Astrocyte (in vitro differentiated cells and primary cell): Measurements from ENCODE around the gene YKT6. TPM values are rescaled to one million over a fixed set of nuclear protein-coding genes. Genes with fewer than 3 reads are reported as not detected.
A peak's percentile ranks its signal among the peaks of the same experiment; 100 is the strongest.

Source experiments
- DNase-seq: peaks from one replicate; pipeline ENCODE4 v3.0.0-alpha.2; 2010; ENCODE audit warnings: low read depth
- FAIRE-seq: peaks from 2 replicates; lab custom pipeline; 2011; peaks lifted over from hg19 to GRCh38; lab: Jason Lieb, UNC
- H2AFZ ChIP-seq: 2 replicates; pipeline ENCODE4 v1.6.0; 2012; ENCODE audit warnings: low read depth, low read length, inconsistent platforms
- H3K27ac ChIP-seq: 2 replicates; pipeline ENCODE4 v1.5.1; 2011; ENCODE audit warnings: low read depth, low read length, inconsistent platforms
- H3K27me3 ChIP-seq: 2 replicates; pipeline ENCODE4 v1.6.0; 2011; ENCODE audit warnings: low read length, inconsistent platforms; ENCODE audit not compliant: insufficient read depth
- H3K36me3 ChIP-seq: 2 replicates; pipeline ENCODE4 v1.5.1; 2011; ENCODE audit warnings: low read length, inconsistent platforms; ENCODE audit not compliant: insufficient read depth
- H3K4me1 ChIP-seq: 2 replicates; pipeline ENCODE4 v1.5.1; 2011; ENCODE audit warnings: low read length, inconsistent platforms; ENCODE audit not compliant: insufficient read depth
- H3K4me2 ChIP-seq: 2 replicates; pipeline ENCODE4 v1.6.0; 2012; ENCODE audit warnings: low read length, inconsistent platforms
- H3K4me3 ChIP-seq: 2 replicates; pipeline ENCODE4 v1.5.1; 2011; ENCODE audit warnings: low read depth, mild to moderate bottlenecking, low read length, inconsistent platforms; ENCODE audit not compliant: insufficient read depth
- H3K79me2 ChIP-seq: 2 replicates; pipeline ENCODE4 v1.6.0; 2012; ENCODE audit warnings: mild to moderate bottlenecking, low read length, inconsistent platforms; ENCODE audit not compliant: insufficient read depth
- H3K9ac ChIP-seq: 2 replicates; pipeline ENCODE4 v1.6.0; 2012; ENCODE audit warnings: mild to moderate bottlenecking, low read length, inconsistent platforms
- H3K9me3 ChIP-seq: 2 replicates; pipeline ENCODE4 v1.5.1; 2012; ENCODE audit warnings: low read depth, mild to moderate bottlenecking, low read length, inconsistent platforms; ENCODE audit not compliant: insufficient read depth
- H4K20me1 ChIP-seq: 2 replicates; pipeline ENCODE4 v1.6.0; 2012; ENCODE audit warnings: low read length, inconsistent platforms; ENCODE audit not compliant: insufficient read depth
- H3K27ac Mint-ChIP-seq: one replicate; pipeline ENCODE4 v1.8.0; 2021; ENCODE audit warnings: mild to moderate bottlenecking, mixed read lengths; ENCODE audit not compliant: unreplicated experiment
- H3K27me3 Mint-ChIP-seq: one replicate; pipeline ENCODE4 v1.8.0; 2021; ENCODE audit warnings: low read depth, mixed read lengths; ENCODE audit not compliant: unreplicated experiment
- H3K36me3 Mint-ChIP-seq: one replicate; pipeline ENCODE4 v1.8.0; 2021; ENCODE audit warnings: low read depth, mixed read lengths; ENCODE audit not compliant: unreplicated experiment
- H3K4me1 Mint-ChIP-seq: one replicate; pipeline ENCODE4 v1.8.0; 2021; ENCODE audit warnings: low read depth, mixed read lengths; ENCODE audit not compliant: unreplicated experiment
- H3K4me3 Mint-ChIP-seq: one replicate; pipeline ENCODE4 v1.8.0; 2021; ENCODE audit warnings: mild to moderate bottlenecking, moderate library complexity, mixed read lengths; ENCODE audit not compliant: unreplicated experiment
- H3K9me3 Mint-ChIP-seq: one replicate; pipeline ENCODE4 v1.8.0; 2021; ENCODE audit warnings: mild to moderate bottlenecking, mixed read lengths; ENCODE audit not compliant: unreplicated experiment
- EZH2 ChIP-seq: IDR thresholded peaks from 2 replicates; pipeline ENCODE4 v1.6.1; 2012; ENCODE audit warnings: mild to moderate bottlenecking, low read length, inconsistent platforms; ENCODE audit not compliant: insufficient read depth
- total RNA-seq: library from RNA; stranded (reverse); gene quantifications from 2 replicates; pipeline ENCODE4 v1.2.1, GENCODE V29; 2021
- TF ChIP-seq, protein P1 (sequence below): IDR thresholded peaks from 2 replicates; pipeline ENCODE4 v1.5.1; 2011; ENCODE audit warnings: low read depth, mild to moderate bottlenecking, inconsistent platforms, low read length, moderate library complexity; ENCODE audit not compliant: insufficient read depth

Gene YKT6
- total RNA-seq, 1 donor from 2014 or later: 216 TPM

- no peaks in the 10 kb centered on the region for H3K9me3 ChIP-seq
- peaks cover 17% of the 10 kb centered on the region for H3K27me3 Mint-ChIP-seq
- H3K4me1 Mint-ChIP-seq: peaks cover 28% of the 10 kb centered on the region
- no peak for TF ChIP-seq EZH2
- H3K9ac ChIP-seq: no peak overlapping the region
- no peaks in the 10 kb centered on the region for H3K27me3 ChIP-seq
- H3K4me3 Mint-ChIP-seq: no peak overlapping the region
- no peaks in the 10 kb centered on the region for H3K36me3 ChIP-seq
- no peaks in the 10 kb centered on the region for H3K36me3 Mint-ChIP-seq
- H3K9me3 Mint-ChIP-seq: no peaks in the 10 kb centered on the region
- H3K4me1 ChIP-seq: peaks cover 30% of the 10 kb centered on the region
- no peak overlapping the region for H3K27ac Mint-ChIP-seq
- H3K4me2 ChIP-seq: no peak overlapping the region
- no peaks in the 10 kb centered on the region for H3K79me2 ChIP-seq
- no peak for DNase-seq
- H3K4me3 ChIP-seq: no peak overlapping the region
- no peak overlapping the region for H2AFZ ChIP-seq
- no peak for FAIRE-seq
- H3K27ac ChIP-seq: no peak overlapping the region
- no peaks in the 10 kb centered on the region for H4K20me1 ChIP-seq
These were observed 55.7 kb downstream of the YKT6 start for GRCh38 chr7:44256459-44256858.

DNA sequence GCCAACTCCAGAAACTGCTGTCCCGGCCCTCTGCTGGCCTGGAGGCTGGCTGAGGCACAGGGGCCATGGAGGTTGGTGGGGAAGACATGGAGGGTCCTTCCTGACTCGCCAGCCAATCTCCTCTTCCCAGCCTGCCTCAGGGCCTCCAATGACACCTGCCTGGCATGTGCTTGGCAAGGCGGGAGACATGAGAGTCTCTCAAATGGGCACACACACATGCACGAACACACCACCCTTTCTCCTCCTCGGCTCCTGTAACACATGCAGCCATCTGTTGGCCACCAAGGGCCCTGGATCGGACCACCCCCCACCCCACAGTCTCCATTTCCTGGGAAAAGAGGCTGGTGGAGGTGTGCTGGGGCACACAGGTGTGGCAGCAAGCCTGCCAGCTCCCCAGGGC lies 56.4 kb downstream of the YKT6 start:
- no peak overlapping the region for H3K27ac Mint-ChIP-seq
- FAIRE-seq: no peak

GRCh38 chr7:44257618-44258422 lies 57.0 kb downstream of the YKT6 start:
- TF ChIP-seq, protein P1, sequence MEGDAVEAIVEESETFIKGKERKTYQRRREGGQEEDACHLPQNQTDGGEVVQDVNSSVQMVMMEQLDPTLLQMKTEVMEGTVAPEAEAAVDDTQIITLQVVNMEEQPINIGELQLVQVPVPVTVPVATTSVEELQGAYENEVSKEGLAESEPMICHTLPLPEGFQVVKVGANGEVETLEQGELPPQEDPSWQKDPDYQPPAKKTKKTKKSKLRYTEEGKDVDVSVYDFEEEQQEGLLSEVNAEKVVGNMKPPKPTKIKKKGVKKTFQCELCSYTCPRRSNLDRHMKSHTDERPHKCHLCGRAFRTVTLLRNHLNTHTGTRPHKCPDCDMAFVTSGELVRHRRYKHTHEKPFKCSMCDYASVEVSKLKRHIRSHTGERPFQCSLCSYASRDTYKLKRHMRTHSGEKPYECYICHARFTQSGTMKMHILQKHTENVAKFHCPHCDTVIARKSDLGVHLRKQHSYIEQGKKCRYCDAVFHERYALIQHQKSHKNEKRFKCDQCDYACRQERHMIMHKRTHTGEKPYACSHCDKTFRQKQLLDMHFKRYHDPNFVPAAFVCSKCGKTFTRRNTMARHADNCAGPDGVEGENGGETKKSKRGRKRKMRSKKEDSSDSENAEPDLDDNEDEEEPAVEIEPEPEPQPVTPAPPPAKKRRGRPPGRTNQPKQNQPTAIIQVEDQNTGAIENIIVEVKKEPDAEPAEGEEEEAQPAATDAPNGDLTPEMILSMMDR: no peak
- no peak for TF ChIP-seq EZH2
- Histone ChIP-seq H3K4me1 (peaks cover 30% of the 10 kb centered on the region), H3K27me3 (no peaks in the 10 kb centered on the region), H3K9ac (peak overlapping the region; percentile 52), H3K79me2 (no peaks in the 10 kb centered on the region), H3K4me3 (peak overlapping the region; percentile 3), H2AFZ (no peak overlapping the region), H3K36me3 (no peaks in the 10 kb centered on the region), H3K27ac (peak overlapping the region; percentile 35), H3K9me3 (no peaks in the 10 kb centered on the region), H3K4me2 (peak overlapping the region; percentile 80), H4K20me1 (no peaks in the 10 kb centered on the region)
- Mint-ChIP-seq H3K4me3 (peak overlapping the region; percentile 52), H3K36me3 (no peaks in the 10 kb centered on the region), H3K9me3 (no peaks in the 10 kb centered on the region), H3K4me1 (peaks cover 28% of the 10 kb centered on the region), H3K27me3 (peaks cover 20% of the 10 kb centered on the region), H3K27ac (peak overlapping the region; percentile 53)
- DNase-seq (peak; percentile 84), FAIRE-seq (peak; percentile 49)

More for the DNA sequence above, 56.4 kb downstream of the YKT6 start:
- H3K4me3 ChIP-seq: peak overlapping the region; percentile 3
- no peaks in the 10 kb centered on the region for H3K36me3 Mint-ChIP-seq
- no peaks in the 10 kb centered on the region for H4K20me1 ChIP-seq
- H3K4me1 ChIP-seq: peaks cover 30% of the 10 kb centered on the region
- no peak overlapping the region for H3K4me3 Mint-ChIP-seq
- H3K27me3 Mint-ChIP-seq: peaks cover 17% of the 10 kb centered on the region
- no peak for DNase-seq
- H2AFZ ChIP-seq: no peak overlapping the region
- peaks cover 28% of the 10 kb centered on the region for H3K4me1 Mint-ChIP-seq
- TF ChIP-seq EZH2: no peak
- TF ChIP-seq, protein P1: no peak
- H3K9ac ChIP-seq: peak overlapping the region; percentile 52
- H3K9me3 Mint-ChIP-seq: no peaks in the 10 kb centered on the region
- H3K79me2 ChIP-seq: no peaks in the 10 kb centered on the region
- H3K27ac ChIP-seq: peak overlapping the region; percentile 35
- peak overlapping the region; percentile 80 for H3K4me2 ChIP-seq
- no peaks in the 10 kb centered on the region for H3K9me3 ChIP-seq
- H3K36me3 ChIP-seq: no peaks in the 10 kb centered on the region
- H3K27me3 ChIP-seq: no peaks in the 10 kb centered on the region
